Ishikawa (cell line): ENCODE data around the gene FER.

Experiments used
- CEBPB ChIP-seq: IDR thresholded peaks from 2 replicates; pipeline ENCODE4 v1.6.1; 2012
- CREB1 ChIP-seq: IDR thresholded peaks from 2 replicates; pipeline ENCODE4 v1.6.1; 2012; ENCODE audit warnings: low read depth
- EGR1 ChIP-seq: IDR thresholded peaks from 2 replicates; pipeline ENCODE4 v1.6.1; 2012
- EP300 ChIP-seq: IDR thresholded peaks from 2 replicates; pipeline ENCODE4 v1.6.1; 2012; ENCODE audit warnings: borderline replicate concordance
- FOXM1 ChIP-seq: IDR thresholded peaks from 2 replicates; pipeline ENCODE4 v1.6.1; 2012; ENCODE audit warnings: low read depth, borderline replicate concordance
- NFIC ChIP-seq: IDR thresholded peaks from 2 replicates; pipeline ENCODE4 v1.6.1; 2012
- RAD21 ChIP-seq: IDR thresholded peaks from 2 replicates; pipeline ENCODE4 v1.6.1; 2012; ENCODE audit warnings: low read depth
- TAF1 ChIP-seq: IDR thresholded peaks from 2 replicates; pipeline ENCODE4 v1.6.1; 2012; ENCODE audit warnings: low read depth, mild to moderate bottlenecking
- TCF12 ChIP-seq: IDR thresholded peaks from 2 replicates; pipeline ENCODE4 v1.6.1; 2012; ENCODE audit warnings: low read depth
- TEAD4 ChIP-seq: IDR thresholded peaks from 2 replicates; pipeline ENCODE4 v1.6.1; 2012
- YY1 ChIP-seq: IDR thresholded peaks from 2 replicates; pipeline ENCODE4 v1.6.1; 2012; ENCODE audit warnings: low read depth
- ZBTB7A ChIP-seq: IDR thresholded peaks from 2 replicates; pipeline ENCODE4 v1.6.1; 2012; ENCODE audit warnings: low read depth
- TF ChIP-seq, protein P1 (sequence below): IDR thresholded peaks from 2 replicates; pipeline ENCODE4 v1.6.1; 2012; ENCODE audit warnings: low read depth, mild to moderate bottlenecking
- TF ChIP-seq, protein P2 (sequence below): IDR thresholded peaks from 2 replicates; pipeline ENCODE4 v1.6.1; 2012
- TF ChIP-seq, protein P3 (sequence below): IDR thresholded peaks from 2 replicates; pipeline ENCODE4 v1.6.1; 2012

The FER gene

DNA sequence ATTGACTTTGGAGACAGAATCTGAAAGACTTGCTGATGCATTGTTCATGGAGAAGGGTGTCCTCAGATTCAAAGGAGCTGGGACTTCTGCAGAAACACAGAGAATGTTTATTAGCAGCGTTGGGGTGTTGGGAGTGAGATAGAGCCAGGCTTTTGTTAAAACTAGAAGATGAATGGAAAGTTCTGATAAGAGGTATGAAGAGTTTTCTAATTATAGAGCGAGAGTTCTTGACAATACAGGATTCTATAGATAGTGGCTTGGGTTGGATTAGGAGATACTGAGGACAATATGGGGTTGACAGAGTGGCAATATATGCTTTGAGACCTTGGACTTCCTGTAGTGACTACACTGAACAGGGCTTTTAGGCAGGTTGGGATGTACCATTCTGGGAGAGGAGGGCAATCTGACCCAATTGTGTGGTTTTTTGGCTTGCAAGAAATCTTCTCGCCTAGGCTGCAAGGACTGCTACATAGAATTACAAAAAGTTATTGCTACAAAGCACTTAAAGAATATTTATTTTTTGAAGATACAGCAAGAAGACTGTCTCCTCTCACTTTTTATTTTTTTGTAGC is 83.1 kb downstream of the FER start:
- TF ChIP-seq RAD21 (no peak), NFIC (no peak), TCF12 (no peak), EP300 (no peak), TEAD4 (no peak), CREB1 (no peak), CEBPB (no peak), ZBTB7A (no peak), YY1 (no peak), TAF1 (no peak), FOXM1 (no peak), EGR1 (no peak)
- TF ChIP-seq, protein P1, sequence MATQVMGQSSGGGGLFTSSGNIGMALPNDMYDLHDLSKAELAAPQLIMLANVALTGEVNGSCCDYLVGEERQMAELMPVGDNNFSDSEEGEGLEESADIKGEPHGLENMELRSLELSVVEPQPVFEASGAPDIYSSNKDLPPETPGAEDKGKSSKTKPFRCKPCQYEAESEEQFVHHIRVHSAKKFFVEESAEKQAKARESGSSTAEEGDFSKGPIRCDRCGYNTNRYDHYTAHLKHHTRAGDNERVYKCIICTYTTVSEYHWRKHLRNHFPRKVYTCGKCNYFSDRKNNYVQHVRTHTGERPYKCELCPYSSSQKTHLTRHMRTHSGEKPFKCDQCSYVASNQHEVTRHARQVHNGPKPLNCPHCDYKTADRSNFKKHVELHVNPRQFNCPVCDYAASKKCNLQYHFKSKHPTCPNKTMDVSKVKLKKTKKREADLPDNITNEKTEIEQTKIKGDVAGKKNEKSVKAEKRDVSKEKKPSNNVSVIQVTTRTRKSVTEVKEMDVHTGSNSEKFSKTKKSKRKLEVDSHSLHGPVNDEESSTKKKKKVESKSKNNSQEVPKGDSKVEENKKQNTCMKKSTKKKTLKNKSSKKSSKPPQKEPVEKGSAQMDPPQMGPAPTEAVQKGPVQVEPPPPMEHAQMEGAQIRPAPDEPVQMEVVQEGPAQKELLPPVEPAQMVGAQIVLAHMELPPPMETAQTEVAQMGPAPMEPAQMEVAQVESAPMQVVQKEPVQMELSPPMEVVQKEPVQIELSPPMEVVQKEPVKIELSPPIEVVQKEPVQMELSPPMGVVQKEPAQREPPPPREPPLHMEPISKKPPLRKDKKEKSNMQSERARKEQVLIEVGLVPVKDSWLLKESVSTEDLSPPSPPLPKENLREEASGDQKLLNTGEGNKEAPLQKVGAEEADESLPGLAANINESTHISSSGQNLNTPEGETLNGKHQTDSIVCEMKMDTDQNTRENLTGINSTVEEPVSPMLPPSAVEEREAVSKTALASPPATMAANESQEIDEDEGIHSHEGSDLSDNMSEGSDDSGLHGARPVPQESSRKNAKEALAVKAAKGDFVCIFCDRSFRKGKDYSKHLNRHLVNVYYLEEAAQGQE = no peak
- TF ChIP-seq, protein P2, sequence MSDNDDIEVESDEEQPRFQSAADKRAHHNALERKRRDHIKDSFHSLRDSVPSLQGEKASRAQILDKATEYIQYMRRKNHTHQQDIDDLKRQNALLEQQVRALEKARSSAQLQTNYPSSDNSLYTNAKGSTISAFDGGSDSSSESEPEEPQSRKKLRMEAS = no peak
- TF ChIP-seq, protein P3, sequence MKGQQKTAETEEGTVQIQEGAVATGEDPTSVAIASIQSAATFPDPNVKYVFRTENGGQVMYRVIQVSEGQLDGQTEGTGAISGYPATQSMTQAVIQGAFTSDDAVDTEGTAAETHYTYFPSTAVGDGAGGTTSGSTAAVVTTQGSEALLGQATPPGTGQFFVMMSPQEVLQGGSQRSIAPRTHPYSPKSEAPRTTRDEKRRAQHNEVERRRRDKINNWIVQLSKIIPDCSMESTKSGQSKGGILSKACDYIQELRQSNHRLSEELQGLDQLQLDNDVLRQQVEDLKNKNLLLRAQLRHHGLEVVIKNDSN = no peak

DNA sequence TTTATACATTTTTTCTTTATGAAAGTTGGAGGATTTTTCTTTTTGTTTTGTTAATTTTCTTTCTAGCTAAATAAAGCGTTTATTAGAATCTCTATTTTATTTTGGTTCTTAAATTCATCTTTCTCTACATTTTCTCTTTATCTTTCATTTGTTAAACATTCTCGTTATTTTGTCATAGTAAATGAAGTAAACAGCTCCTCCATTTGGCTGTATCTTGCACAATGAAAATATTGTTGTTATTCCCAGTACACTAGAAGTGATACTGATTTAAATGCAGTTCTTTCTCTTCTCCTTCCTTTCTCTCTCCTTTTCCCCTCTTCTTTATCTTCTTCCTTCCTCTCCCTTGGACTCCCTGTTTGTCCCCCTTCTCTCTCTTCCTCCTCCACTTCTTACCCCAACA is 88.8 kb downstream of the FER start:
- TF ChIP-seq TEAD4 (no peak), ZBTB7A (no peak), NFIC (no peak)

DNA sequence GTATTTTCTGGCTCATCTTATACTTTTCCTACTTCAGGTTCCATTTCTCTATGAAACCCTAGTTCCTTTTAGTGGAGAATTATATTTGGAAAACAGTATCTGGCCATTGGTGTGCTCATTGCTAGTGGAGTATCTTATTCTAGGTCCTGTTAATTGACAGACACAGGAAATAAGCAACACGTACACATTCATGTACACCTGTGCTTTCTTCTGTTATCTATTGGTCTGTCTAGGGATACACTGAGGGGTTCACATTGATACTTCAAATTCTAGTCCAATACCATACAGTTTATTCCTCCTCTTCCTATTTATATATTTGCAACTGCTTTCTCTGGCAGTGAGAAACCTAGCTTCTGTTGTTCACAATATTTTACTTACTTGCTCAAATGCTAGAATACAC is 110.2 kb downstream of the FER start:
- TF ChIP-seq EGR1 = no peak

DNA sequence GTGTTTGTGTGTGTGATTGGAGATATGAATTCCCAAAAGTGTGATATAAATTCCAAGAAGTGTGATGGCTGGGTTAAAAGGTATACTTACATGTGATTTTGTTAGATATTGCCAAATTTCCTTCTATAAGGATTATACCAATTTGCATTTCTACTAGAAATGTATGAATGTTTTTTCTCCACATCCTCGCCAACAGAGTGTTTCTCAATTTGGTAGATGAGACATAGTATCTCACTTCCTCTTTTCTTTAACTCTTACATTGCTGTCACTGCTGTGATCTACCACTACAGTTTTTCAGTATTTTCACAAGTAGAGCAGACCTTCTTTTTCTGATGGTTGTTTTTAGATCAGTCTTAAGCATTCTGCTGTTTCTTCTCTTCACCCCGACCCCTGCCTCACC is 111.3 kb downstream of the FER start:
- TF ChIP-seq NFIC (no peak), EGR1 (no peak), CREB1 (no peak), EP300 (no peak), CEBPB (no peak), TAF1 (no peak), TEAD4 (no peak), TCF12 (no peak), ZBTB7A (no peak), FOXM1 (no peak), RAD21 (no peak), YY1 (no peak)
- TF ChIP-seq, protein P3 = no peak
- TF ChIP-seq, protein P2 = no peak
- TF ChIP-seq, protein P1 = no peak

DNA sequence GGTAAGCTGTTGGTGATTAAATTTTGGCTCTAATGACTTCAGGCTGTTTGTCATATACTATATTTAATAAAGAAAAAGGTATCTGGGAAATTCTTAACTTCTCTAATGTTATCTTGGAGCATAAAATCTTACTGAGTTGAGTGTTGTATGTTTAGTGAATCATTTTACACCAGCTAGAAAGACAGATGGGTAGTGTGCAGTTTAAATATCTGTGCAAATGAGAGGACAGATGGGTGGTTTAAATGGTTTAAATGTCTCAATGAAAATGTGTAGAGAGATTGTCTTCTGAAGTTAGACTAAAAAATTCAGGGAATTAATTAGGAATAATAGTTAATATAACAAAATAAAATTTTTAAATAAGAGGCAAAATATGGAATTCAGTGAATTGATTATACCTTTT is 114.5 kb downstream of the FER start:
- no peak for TF ChIP-seq CREB1
- TF ChIP-seq, protein P3 = no peak
- TF ChIP-seq RAD21 = no peak
- no peak for TF ChIP-seq EP300
- no peak for TF ChIP-seq TCF12
- TF ChIP-seq, protein P2 = no peak
- TF ChIP-seq ZBTB7A = no peak
- TF ChIP-seq TAF1 = no peak
- TF ChIP-seq YY1 = no peak
- no peak for TF ChIP-seq NFIC
- TF ChIP-seq FOXM1 = no peak
- TF ChIP-seq CEBPB = no peak
- TF ChIP-seq EGR1 = no peak
- no peak for TF ChIP-seq TEAD4
- TF ChIP-seq, protein P1 = no peak
